GM23338 (cell line): ENCODE data around the gene DCP1B.

Experiments
- CREB1 ChIP-seq: fragments of 250-450 bp; sonication (Bioruptor Pico); IDR thresholded peaks from 2 replicates; pipeline ENCODE4 v1.5.0; 2020; ENCODE audit warnings: low read depth, mild to moderate bottlenecking, moderate library complexity
- CTCF ChIP-seq, 2 experiments: fragments of 200-600 bp in 1 of 2; sonication (generic) in 1 of 2; conservative IDR thresholded peaks; 2 replicates each; pipeline versions ENCODE4 v1.5.1 to v1.6.1; 2016 to 2017; ENCODE audit warnings: antibody characterized with exemption in 2 of 2, low read depth in 2 of 2, mild to moderate bottlenecking in 2 of 2, moderate library complexity in 1 of 2
- EZH2 ChIP-seq: fragments of 200-600 bp; sonication (generic); IDR thresholded peaks from one replicate; pipeline ENCODE4 v1.8.0; 2017; ENCODE audit warnings: antibody characterized with exemption, mild to moderate bottlenecking, low read depth; ENCODE audit not compliant: unreplicated experiment
- EZH2phosphoT487 ChIP-seq: fragments of 200-600 bp; sonication (generic); IDR thresholded peaks from one replicate; pipeline ENCODE4 v1.8.1; 2018; ENCODE audit warnings: antibody characterized with exemption; ENCODE audit not compliant: unreplicated experiment
- JUNB ChIP-seq: IDR thresholded peaks from one replicate; pipeline ENCODE4 v1.6.1; 2016; ENCODE audit warnings: antibody characterized with exemption; ENCODE audit not compliant: unreplicated experiment
- NANOG ChIP-seq: IDR thresholded peaks from 2 replicates; pipeline ENCODE4 v1.6.1; 2016; ENCODE audit warnings: antibody characterized with exemption, borderline replicate concordance
- REST ChIP-seq: IDR thresholded peaks from one replicate; pipeline ENCODE4 v1.6.1; 2018; ENCODE audit warnings: antibody characterized with exemption; ENCODE audit not compliant: unreplicated experiment
- ZNF114 ChIP-seq: fragments of 250-450 bp; sonication (Bioruptor Pico); IDR thresholded peaks from 2 replicates; pipeline ENCODE4 v1.5.0; 2020; ENCODE audit warnings: mild to moderate bottlenecking, moderate library complexity

- TF ChIP-seq ZNF114 (CRISPR knock-in tag) (no peak), CTCF (conservative IDR thresholded peaks at IDR 0.05; ENCODE audit: low read depth in 2 of 2) (no peak; a peak in 1 of 4 replicates), EZH2 (peak; percentile 80), REST (no peak), NANOG (no peak), CREB1 (CRISPR knock-in tag) (no peak), EZH2phosphoT487 (peak; percentile 50), JUNB (no peak)
These were observed 48.8 kb upstream of the DCP1B start, which contains the start of gene CACNA1C for GRCh38 chr12:2052826-2053678.
